ENCODE measurements around the gene APOA1. TPM values are rescaled to one million over a fixed set of nuclear protein-coding genes. Genes with fewer than 3 reads are reported as not detected.

Gene APOA1
- total RNA-seq, 1 donor from 2014 or later, result 2.7 TPM

DNA sequence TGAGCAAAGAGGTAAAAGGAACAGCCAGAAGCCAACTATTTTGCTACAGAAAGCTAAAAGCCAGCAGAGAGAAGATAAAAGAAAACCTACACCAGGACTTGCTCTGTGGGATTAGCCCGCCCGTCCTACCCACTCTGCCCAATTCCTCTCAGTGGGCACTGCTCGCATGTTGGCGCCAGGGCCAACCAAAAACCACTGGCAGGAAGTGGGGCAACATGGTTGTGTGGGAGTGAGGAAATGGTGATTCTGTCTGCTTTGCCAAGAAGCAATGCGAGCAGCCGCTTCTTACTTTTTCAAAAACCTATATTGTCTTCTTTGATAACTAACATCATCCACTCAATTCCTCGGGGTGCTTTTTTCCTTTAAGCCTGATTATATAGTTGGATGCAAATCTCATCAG lies 14.2 kb upstream of the APOA1 start:
- Mint-ChIP-seq H3K4me1 (no peaks in the 10 kb centered on the region), H3K4me3 (no peak overlapping the region), H3K9me3 (no peaks in the 10 kb centered on the region), H3K27me3 (ENCODE audit: insufficient read depth, low read depth) (no peaks in the 10 kb centered on the region), H3K27ac (no peak overlapping the region), H3K36me3 (peaks cover 32% of the 10 kb centered on the region)
- Histone ChIP-seq H3K79me2 (ENCODE audit: low read depth) (no peaks in the 10 kb centered on the region), H3K36me3 (peaks cover under 1% of the 10 kb centered on the region), H3K4me3 (no peak overlapping the region), H3K4me2 (no peak overlapping the region), H2AFZ (replicated peaks) (no peak overlapping the region), H3K9ac (no peak overlapping the region), H3K27ac (no peak overlapping the region), H3K9me3 (ENCODE audit: low read depth) (no peaks in the 10 kb centered on the region), H3F3A (ENCODE audit: low read depth) (no peaks in the 10 kb centered on the region), H3K4me1 (no peaks in the 10 kb centered on the region), H3K27me3 (no peaks in the 10 kb centered on the region), H4K20me1 (ENCODE audit: low read depth) (no peaks in the 10 kb centered on the region)
- DNase-seq (ENCODE audit: low spot score), result no peak
- TF ChIP-seq EZH2 (IDR thresholded peaks at IDR 0.05) (no peak), CTCF (IDR thresholded peaks at IDR 0.05) (no peak), EZH2phosphoT487 (IDR thresholded peaks at IDR 0.05) (no peak)

- no peak overlapping the region for H3K4me3 ChIP-seq
- no peak overlapping the region for H3K4me3 Mint-ChIP-seq
- no peaks in the 10 kb centered on the region for H3K4me1 ChIP-seq
- H3K4me2 ChIP-seq, result no peak overlapping the region
- H3K9me3 Mint-ChIP-seq, result no peaks in the 10 kb centered on the region
- H3K9me3 ChIP-seq (ENCODE audit: low read depth), result no peaks in the 10 kb centered on the region
- DNase-seq (ENCODE audit: low spot score), result no peak
- peaks cover 21% of the 10 kb centered on the region for H3K36me3 Mint-ChIP-seq
- no peaks in the 10 kb centered on the region for H3K27me3 Mint-ChIP-seq (ENCODE audit: insufficient read depth, low read depth)
- no peaks in the 10 kb centered on the region for H3F3A ChIP-seq (ENCODE audit: low read depth)
- no peaks in the 10 kb centered on the region for H3K79me2 ChIP-seq (ENCODE audit: low read depth)
- H3K9ac ChIP-seq, result no peak overlapping the region
- no peaks in the 10 kb centered on the region for H3K4me1 Mint-ChIP-seq
- no peaks in the 10 kb centered on the region for H4K20me1 ChIP-seq (ENCODE audit: low read depth)
- H3K27ac ChIP-seq, result no peak overlapping the region
- H2AFZ ChIP-seq (replicated peaks), result no peak overlapping the region
- TF ChIP-seq CTCF (IDR thresholded peaks at IDR 0.05), result no peak
- TF ChIP-seq EZH2 (IDR thresholded peaks at IDR 0.05), result no peak
- no peak for TF ChIP-seq EZH2phosphoT487 (IDR thresholded peaks at IDR 0.05)
- no peaks in the 10 kb centered on the region for H3K27me3 ChIP-seq
- no peaks in the 10 kb centered on the region for H3K36me3 ChIP-seq
- no peak overlapping the region for H3K27ac Mint-ChIP-seq
Measured at GRCh38 chr11:116849486-116849885, 12.1 kb upstream of the APOA1 start.

- no peak overlapping the region for H2AFZ ChIP-seq (replicated peaks)
- Mint-ChIP-seq H3K36me3 (peaks cover 18% of the 10 kb centered on the region), H3K9me3 (no peaks in the 10 kb centered on the region), H3K4me3 (no peak overlapping the region), H3K27ac (no peak overlapping the region), H3K27me3 (ENCODE audit: insufficient read depth, low read depth) (no peaks in the 10 kb centered on the region), H3K4me1 (no peaks in the 10 kb centered on the region)
- H3K27me3 ChIP-seq, result no peaks in the 10 kb centered on the region
- no peaks in the 10 kb centered on the region for H3K36me3 ChIP-seq
- no peaks in the 10 kb centered on the region for H3K4me1 ChIP-seq
- no peak overlapping the region for H3K9ac ChIP-seq
- no peaks in the 10 kb centered on the region for H4K20me1 ChIP-seq (ENCODE audit: low read depth)
- TF ChIP-seq EZH2phosphoT487 (IDR thresholded peaks at IDR 0.05) (no peak), CTCF (IDR thresholded peaks at IDR 0.05) (no peak), EZH2 (IDR thresholded peaks at IDR 0.05) (no peak)
- no peak overlapping the region for H3K27ac ChIP-seq
- DNase-seq (ENCODE audit: low spot score), result no peak
- H3F3A ChIP-seq (ENCODE audit: low read depth), result no peaks in the 10 kb centered on the region
- no peak overlapping the region for H3K4me2 ChIP-seq
- no peaks in the 10 kb centered on the region for H3K9me3 ChIP-seq (ENCODE audit: low read depth)
- no peaks in the 10 kb centered on the region for H3K79me2 ChIP-seq (ENCODE audit: low read depth)
- H3K4me3 ChIP-seq, result no peak overlapping the region
Measured at GRCh38 chr11:116849060-116849459, 11.6 kb upstream of the APOA1 start.
